Activated naive CD4-positive, alpha-beta T cell treated with anti-CD3 and anti-CD28 coated beads, Interleukin-2, amount 50 U/mL, for 24 hours (primary cell): Measurements from ENCODE around the gene HIRA.

ENCODE experiments used
- H3K27ac Mint-ChIP-seq: one replicate; pipeline ENCODE4 v1.8.0; 2021; ENCODE audit warnings: mild to moderate bottlenecking, mixed read lengths
- H3K27me3 Mint-ChIP-seq: one replicate; pipeline ENCODE4 v1.8.0; 2021; ENCODE audit warnings: mixed read lengths
- H3K36me3 Mint-ChIP-seq: one replicate; pipeline ENCODE4 v1.8.0; 2021; ENCODE audit warnings: mixed read lengths
- H3K4me1 Mint-ChIP-seq: one replicate; pipeline ENCODE4 v1.8.0; 2021; ENCODE audit warnings: mixed read lengths
- H3K4me3 Mint-ChIP-seq: one replicate; pipeline ENCODE4 v1.8.0; 2021; ENCODE audit warnings: mild to moderate bottlenecking, mixed read lengths
- H3K9me3 Mint-ChIP-seq: one replicate; pipeline ENCODE4 v1.8.0; 2021; ENCODE audit warnings: mixed read lengths

HIRA gene

GRCh38 chr22:19410941-19411689 lies 20.4 kb downstream of the HIRA start:
- Mint-ChIP-seq H3K27me3 (no peaks in the 10 kb centered on the region), H3K4me3 (no peak overlapping the region), H3K4me1 (peaks cover 29% of the 10 kb centered on the region), H3K36me3 (peaks cover 12% of the 10 kb centered on the region), H3K27ac (no peak overlapping the region), H3K9me3 (no peaks in the 10 kb centered on the region)

GRCh38 chr22:19407649-19408606 lies 23.6 kb downstream of the HIRA start:
- Mint-ChIP-seq H3K36me3 (peaks cover 11% of the 10 kb centered on the region), H3K4me3 (no peak overlapping the region), H3K4me1 (peaks cover 15% of the 10 kb centered on the region), H3K27me3 (no peaks in the 10 kb centered on the region), H3K27ac (no peak overlapping the region), H3K9me3 (no peaks in the 10 kb centered on the region)

- H3K4me1 Mint-ChIP-seq, result peaks cover 5% of the 10 kb centered on the region
- H3K36me3 Mint-ChIP-seq, result peaks cover 11% of the 10 kb centered on the region
- no peak overlapping the region for H3K4me3 Mint-ChIP-seq
- H3K9me3 Mint-ChIP-seq, result no peaks in the 10 kb centered on the region
- no peak overlapping the region for H3K27ac Mint-ChIP-seq
- no peaks in the 10 kb centered on the region for H3K27me3 Mint-ChIP-seq
Observed at GRCh38 chr22:19406846-19407245, 24.7 kb downstream of the HIRA start.

GRCh38 chr22:19406281-19406811 lies 25.2 kb downstream of the HIRA start:
- Mint-ChIP-seq H3K36me3 (peaks cover 11% of the 10 kb centered on the region), H3K4me1 (no peaks in the 10 kb centered on the region), H3K4me3 (no peak overlapping the region), H3K9me3 (no peaks in the 10 kb centered on the region), H3K27ac (no peak overlapping the region), H3K27me3 (no peaks in the 10 kb centered on the region)

- Mint-ChIP-seq H3K36me3 (peaks cover 11% of the 10 kb centered on the region), H3K9me3 (no peaks in the 10 kb centered on the region), H3K27ac (no peak overlapping the region), H3K27me3 (no peaks in the 10 kb centered on the region), H3K4me3 (no peak overlapping the region), H3K4me1 (no peaks in the 10 kb centered on the region)
Observed at GRCh38 chr22:19405652-19406051, 25.9 kb downstream of the HIRA start.

GRCh38 chr22:19405133-19405532 lies 26.4 kb downstream of the HIRA start:
- Mint-ChIP-seq H3K36me3 (peaks cover 15% of the 10 kb centered on the region), H3K9me3 (no peaks in the 10 kb centered on the region), H3K27ac (no peak overlapping the region), H3K27me3 (no peaks in the 10 kb centered on the region), H3K4me1 (no peaks in the 10 kb centered on the region), H3K4me3 (no peak overlapping the region)

GRCh38 chr22:19404676-19405075 lies 26.9 kb downstream of the HIRA start:
- Mint-ChIP-seq H3K4me3 (no peak overlapping the region), H3K4me1 (no peaks in the 10 kb centered on the region), H3K27me3 (no peaks in the 10 kb centered on the region), H3K36me3 (peaks cover 16% of the 10 kb centered on the region), H3K27ac (no peak overlapping the region), H3K9me3 (no peaks in the 10 kb centered on the region)

- Mint-ChIP-seq H3K4me3 (no peak overlapping the region), H3K36me3 (peaks cover 16% of the 10 kb centered on the region), H3K27me3 (no peaks in the 10 kb centered on the region), H3K9me3 (no peaks in the 10 kb centered on the region), H3K4me1 (no peaks in the 10 kb centered on the region), H3K27ac (no peak overlapping the region)
Observed at GRCh38 chr22:19402642-19403191, 28.8 kb downstream of the HIRA start.

GRCh38 chr22:19401483-19401882 lies 30.1 kb downstream of the HIRA start:
- no peaks in the 10 kb centered on the region for H3K27me3 Mint-ChIP-seq
- H3K4me3 Mint-ChIP-seq, result no peak overlapping the region
- H3K36me3 Mint-ChIP-seq, result peaks cover 13% of the 10 kb centered on the region
- H3K9me3 Mint-ChIP-seq, result no peaks in the 10 kb centered on the region
- no peaks in the 10 kb centered on the region for H3K4me1 Mint-ChIP-seq
- no peak overlapping the region for H3K27ac Mint-ChIP-seq

GRCh38 chr22:19400881-19401280 lies 30.7 kb downstream of the HIRA start:
- no peaks in the 10 kb centered on the region for H3K9me3 Mint-ChIP-seq
- H3K27ac Mint-ChIP-seq, result no peak overlapping the region
- H3K4me3 Mint-ChIP-seq, result no peak overlapping the region
- peaks cover 11% of the 10 kb centered on the region for H3K36me3 Mint-ChIP-seq
- no peaks in the 10 kb centered on the region for H3K4me1 Mint-ChIP-seq
- H3K27me3 Mint-ChIP-seq, result no peaks in the 10 kb centered on the region

GRCh38 chr22:19398652-19399051 lies 32.9 kb downstream of the HIRA start:
- H3K4me1 Mint-ChIP-seq, result no peaks in the 10 kb centered on the region
- H3K9me3 Mint-ChIP-seq, result no peaks in the 10 kb centered on the region
- peaks cover 10% of the 10 kb centered on the region for H3K36me3 Mint-ChIP-seq
- no peak overlapping the region for H3K4me3 Mint-ChIP-seq
- H3K27me3 Mint-ChIP-seq, result no peaks in the 10 kb centered on the region
- H3K27ac Mint-ChIP-seq, result no peak overlapping the region

GRCh38 chr22:19398206-19398605 lies 33.3 kb downstream of the HIRA start:
- H3K4me3 Mint-ChIP-seq, result no peak overlapping the region
- no peaks in the 10 kb centered on the region for H3K9me3 Mint-ChIP-seq
- H3K4me1 Mint-ChIP-seq, result no peaks in the 10 kb centered on the region
- peaks cover 10% of the 10 kb centered on the region for H3K36me3 Mint-ChIP-seq
- no peak overlapping the region for H3K27ac Mint-ChIP-seq
- no peaks in the 10 kb centered on the region for H3K27me3 Mint-ChIP-seq

- H3K27ac Mint-ChIP-seq, result no peak overlapping the region
- peaks cover 10% of the 10 kb centered on the region for H3K36me3 Mint-ChIP-seq
- H3K4me3 Mint-ChIP-seq, result no peak overlapping the region
- no peaks in the 10 kb centered on the region for H3K4me1 Mint-ChIP-seq
- H3K9me3 Mint-ChIP-seq, result no peaks in the 10 kb centered on the region
- H3K27me3 Mint-ChIP-seq, result no peaks in the 10 kb centered on the region
Observed at GRCh38 chr22:19397734-19398104, 33.8 kb downstream of the HIRA start.

GRCh38 chr22:19396934-19397733 lies 34.4 kb downstream of the HIRA start:
- H3K36me3 Mint-ChIP-seq, result peaks cover 10% of the 10 kb centered on the region
- H3K27me3 Mint-ChIP-seq, result no peaks in the 10 kb centered on the region

GRCh38 chr22:19396561-19396933 lies 35.0 kb downstream of the HIRA start:
- Mint-ChIP-seq H3K4me1 (no peaks in the 10 kb centered on the region), H3K4me3 (no peak overlapping the region), H3K27me3 (no peaks in the 10 kb centered on the region), H3K36me3 (peaks cover 10% of the 10 kb centered on the region), H3K27ac (no peak overlapping the region), H3K9me3 (no peaks in the 10 kb centered on the region)

More at GRCh38 chr22:19396934-19397733, 34.4 kb downstream of the HIRA start:
- H3K9me3 Mint-ChIP-seq, result no peaks in the 10 kb centered on the region
- no peaks in the 10 kb centered on the region for H3K4me1 Mint-ChIP-seq
- H3K4me3 Mint-ChIP-seq, result no peak overlapping the region
- no peak overlapping the region for H3K27ac Mint-ChIP-seq
